Measurements from ENCODE around the gene VPS35.
A peak's percentile ranks its signal among the peaks of the same experiment; 100 is the strongest.
"Not testable (repeated sequence)": the region's sequence is repeated elsewhere in the genome, so short reads cannot be mapped to it uniquely, and the experiment has no call there.

VPS35 gene

GRCh38 chr16:46650254-46650623 is 38.7 kb downstream of the VPS35 start:
- peak; percentile 82 for DNase-seq

GRCh38 chr16:46649588-46650253 is 39.3 kb downstream of the VPS35 start:
- DNase-seq: peak; percentile 57

- no peak for DNase-seq
These were observed 40.3 kb downstream of the VPS35 start for GRCh38 chr16:46648656-46649055.

- peak; percentile 57 for DNase-seq
These were observed 49.7 kb downstream of the VPS35 start for GRCh38 chr16:46638947-46639925.

- DNase-seq: no peak
These were observed 55.9 kb downstream of the VPS35 start for GRCh38 chr16:46632778-46633733.

GRCh38 chr16:46629331-46630219 is 59.4 kb downstream of the VPS35 start:
- DNase-seq: peak; percentile 69

GRCh38 chr16:46627746-46628145 is 61.2 kb downstream of the VPS35 start:
- peak; percentile 27 for DNase-seq

GRCh38 chr16:46626681-46627080 is 62.3 kb downstream of the VPS35 start:
- not testable (repeated sequence) for DNase-seq

- DNase-seq: not testable (repeated sequence)
These were observed 64.1 kb downstream of the VPS35 start for GRCh38 chr16:46624862-46625261.

GRCh38 chr16:46623707-46624106 is 65.3 kb downstream of the VPS35 start:
- not testable (repeated sequence) for DNase-seq

GRCh38 chr16:46623246-46623645 is 65.7 kb downstream of the VPS35 start:
- DNase-seq: not testable (repeated sequence)

- DNase-seq: no peak
These were observed 66.9 kb downstream of the VPS35 start for GRCh38 chr16:46621934-46622676.

GRCh38 chr16:46621006-46621933 is 67.7 kb downstream of the VPS35 start, which contains the start of gene SHCBP1:
Gene SHCBP1 (minus strand): TSS chr16:46621379. CDS start chr16:46621359, 20 bp downstream.
- peak; percentile 84 for DNase-seq

GRCh38 chr16:46620266-46621005 is 68.5 kb downstream of the VPS35 start:
- DNase-seq: no peak

- no peak for DNase-seq
These were observed 70.5 kb downstream of the VPS35 start for GRCh38 chr16:46618516-46618915.

- DNase-seq: no peak
These were observed 75.0 kb downstream of the VPS35 start for GRCh38 chr16:46614006-46614405.

- no peak for DNase-seq
These were observed 75.6 kb downstream of the VPS35 start for GRCh38 chr16:46613352-46613751.

GRCh38 chr16:46612121-46612520 is 76.9 kb downstream of the VPS35 start:
- DNase-seq: no peak

GRCh38 chr16:46607529-46607928 is 81.4 kb downstream of the VPS35 start:
- peak; percentile 63 for DNase-seq
